HL-60/S4 (cell line): ENCODE data around the gene PRKRIP1.
"Not testable (repeated sequence)": the region's sequence is repeated elsewhere in the genome, so short reads cannot be mapped to it uniquely, and the experiment has no call there.

Source experiments
- in situ Hi-C: fragments of 300-500 bp; cut with MboI; formaldehyde crosslinking; loops from 2 replicates; pipeline ENCODE4 v1.14.3; 2022; ENCODE audit warnings: low sequenced_read_pairs

PRKRIP1 gene

GRCh38 chr7:102474736-102475435 lies 78.7 kb downstream of the PRKRIP1 start:
- in situ Hi-C loops = not testable (repeated sequence)
